Measurements from ENCODE around the gene CCDC154.

The CCDC154 gene

DNA sequence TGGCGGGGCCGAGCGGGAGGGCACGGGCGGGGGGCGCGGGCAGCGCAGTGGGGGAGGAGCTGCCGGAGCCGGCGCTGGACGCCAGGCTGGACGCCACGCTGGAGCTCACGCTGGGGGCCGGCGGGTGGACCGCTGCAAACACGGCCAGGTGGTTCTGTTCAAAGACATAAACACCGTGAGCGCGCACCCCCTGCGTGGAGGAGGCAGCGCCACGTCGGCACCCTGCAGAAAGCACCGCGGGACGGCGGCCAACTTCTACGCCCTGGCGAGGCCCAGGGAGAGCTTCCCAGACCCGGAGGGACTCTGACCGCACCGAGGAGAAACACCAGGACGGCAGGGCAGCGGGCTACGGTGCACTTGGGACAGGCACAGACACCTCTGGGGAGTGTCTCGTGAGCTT, 59.1 kb downstream of the CCDC154 start:
- no peak for DNase-seq
